Adrenal gland (tissue), 12 donors: ENCODE measurements around the gene HOXD11. TPM values are rescaled to one million over a fixed set of nuclear protein-coding genes. Genes with fewer than 3 reads are reported as not detected.
A peak's percentile ranks its signal among the peaks of the same experiment; 100 is the strongest.

Experiments
- DNase-seq, 7 donors: peaks; one replicate each; pipeline ENCODE4 v3.0.0-alpha.2; 2019 to 2020
- H3K27ac ChIP-seq, 5 donors: fragments of 200-600 bp; sonication (generic) in 4 of 5; 1 replicate in 3 of 5; 2 replicates in 2 of 5; pipeline versions ENCODE4 v1.5.1 to v1.8.0; 2016 to 2020; ENCODE audit warnings: mild to moderate bottlenecking in 1 of 5
- H3K27me3 ChIP-seq: fragments of 200-600 bp; 2 replicates; pipeline ENCODE4 v1.8.0; 2021
- H3K36me3 ChIP-seq, 2 donors: fragments of 200-600 bp; replicated peaks in 1 of 2; 1 replicate in 1 of 2; 2 replicates in 1 of 2; pipeline versions ENCODE4 v1.5.1 to v1.8.0; 2018 to 2022
- H3K4me1 ChIP-seq, 2 donors: fragments of 200-600 bp; replicated peaks in 1 of 2; 1 replicate in 1 of 2; 2 replicates in 1 of 2; pipeline versions ENCODE4 v1.5.1 to v1.8.0; 2018 to 2021
- H3K4me3 ChIP-seq, 4 donors: fragments of 200-600 bp; sonication (generic) in 3 of 4; one replicate each; pipeline ENCODE4 v1.5.1; 2016 to 2018
- H3K9me3 ChIP-seq, 3 donors: fragments of 200-600 bp; sonication (generic) in 1 of 3; replicated peaks in 1 of 3; 1 replicate in 2 of 3; 2 replicates in 1 of 3; pipeline versions ENCODE4 v1.5.1 to v1.8.0; 2016 to 2021
- CTCF ChIP-seq, 6 experiments: fragments of 450-650 bp in 4 of 6; fragments of 200-600 bp in 2 of 6; sonication (generic) in 1 of 6; IDR thresholded peaks; 1 replicate in 5 of 6; 2 replicates in 1 of 6; pipeline versions ENCODE4 v1.5.1 to v1.8.0; 2016 to 2021; ENCODE audit warnings: antibody characterized with exemption in 6 of 6, mild to moderate bottlenecking in 2 of 6, moderate library complexity in 1 of 6
- POLR2A ChIP-seq, 2 donors: fragments of 450-650 bp; IDR thresholded peaks; one replicate each; pipeline ENCODE4 v1.6.1; 2017; ENCODE audit warnings: antibody characterized with exemption in 2 of 2, mild to moderate bottlenecking in 2 of 2, moderate library complexity in 1 of 2
- WGBS, 4 donors: extraction: QIAGEN DNeasy Blood & Tissue Kit in 2 of 4; methylation state at CpG; one replicate each; pipeline versions ENCODE4 v1.1.5 to v1.1.7; 2013 to 2017; 5-methylcytosine and 5-hydroxymethylcytosine counted together
- intact Hi-C, 2 donors: fragments of 100-400 bp; cut with DNase I; formaldehyde crosslinking; loops; one replicate each; pipeline versions ENCODE4 v1.14.1 to v1.15.0; 2022 to 2023
- polyA plus RNA-seq, 3 donors: library from polyadenylated mRNA; stranded (reverse); fragments of 200-250 nt in 2 of 3; fragments of 350-450 nt in 1 of 3; fragmentation: Illumina TruSeq in 1 of 3; extraction: RNeasy Lipid Tissue Mini Kit (QIAGEN cat#74804) in 1 of 3; gene quantifications; one replicate each; pipeline ENCODE4 v1.2.3, GENCODE V29; 2013 to 2014
- total RNA-seq, 9 donors: library from RNA; depleted of rRNA in 4 of 9; stranded (reverse); fragments of >200 nt in 4 of 9; fragments of 120-200 nt in 1 of 9; fragmentation: NEBNext Ultra II Directional in 1 of 9; extraction: Animal tissue kit (Norgen Biotek cat#: 25700) in 1 of 9; gene quantifications; one replicate each; pipeline versions ENCODE4 v1.1.0 to v1.2.4, GENCODE V29; 2013 to 2023
- donor health status: healthy with polysubstance abuse.
- donor health status: Bipolar disorder and iron deficiency.
- donor health status: DM: yes; HTN: yes; CAD: no.
- donor health status: DM: no; HTN: no; CAD: no.
- donor health status: DM: no; HTN: no; CAD: no.
- donor health status: DM: yes; HTN: yes; CAD: no.

HOXD11 gene
- total and polyA plus RNA-seq, 12 donors, result not detected

DNA sequence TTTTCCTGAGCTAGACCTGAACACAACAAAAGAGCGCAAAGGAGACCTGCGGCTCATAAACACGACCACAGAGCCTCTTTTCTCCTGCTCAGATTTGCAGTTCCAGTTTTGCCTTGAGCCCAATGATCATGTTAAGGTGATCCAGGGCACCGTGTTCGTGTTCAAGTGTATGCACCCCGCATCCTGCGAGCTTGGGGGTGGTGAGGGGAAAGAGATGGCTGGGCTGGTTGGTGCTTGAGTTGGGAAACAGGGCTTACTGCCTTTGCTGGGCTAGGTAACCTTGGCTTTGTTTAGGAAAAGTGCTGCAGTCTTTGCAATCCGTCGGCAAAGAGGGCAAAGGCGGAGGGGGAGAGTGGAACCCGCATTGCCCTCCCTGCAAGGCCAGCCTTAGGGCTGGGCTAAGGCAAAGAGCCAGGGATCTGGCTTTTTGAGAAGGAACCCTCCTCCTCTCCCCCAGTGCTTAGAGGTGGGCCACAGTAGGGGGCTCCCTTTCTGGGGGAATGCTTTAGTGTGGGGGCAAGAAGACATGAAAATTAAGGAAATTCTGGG, 10.8 kb downstream of the HOXD11 start:
- TF ChIP-seq POLR2A (IDR thresholded peaks at IDR 0.05), result no peak
- H3K36me3 ChIP-seq, result no peaks in the 10 kb centered on the region
- DNase-seq, result no peak
- peaks cover 0 to 10% of the 10 kb centered on the region in 2 donors for H3K4me1 ChIP-seq
- no peak overlapping the region for H3K27ac ChIP-seq
- H3K27me3 ChIP-seq, result peaks cover 85% of the 10 kb centered on the region
- 28 to 35% (median 28%) methylated on average over 10 to 11 of the region's 11 CpGs for WGBS, 4 donors
- intact Hi-C loops, result no loop called here
- no peaks in the 10 kb centered on the region for H3K9me3 ChIP-seq
- H3K4me3 ChIP-seq, result no peak overlapping the region

DNA sequence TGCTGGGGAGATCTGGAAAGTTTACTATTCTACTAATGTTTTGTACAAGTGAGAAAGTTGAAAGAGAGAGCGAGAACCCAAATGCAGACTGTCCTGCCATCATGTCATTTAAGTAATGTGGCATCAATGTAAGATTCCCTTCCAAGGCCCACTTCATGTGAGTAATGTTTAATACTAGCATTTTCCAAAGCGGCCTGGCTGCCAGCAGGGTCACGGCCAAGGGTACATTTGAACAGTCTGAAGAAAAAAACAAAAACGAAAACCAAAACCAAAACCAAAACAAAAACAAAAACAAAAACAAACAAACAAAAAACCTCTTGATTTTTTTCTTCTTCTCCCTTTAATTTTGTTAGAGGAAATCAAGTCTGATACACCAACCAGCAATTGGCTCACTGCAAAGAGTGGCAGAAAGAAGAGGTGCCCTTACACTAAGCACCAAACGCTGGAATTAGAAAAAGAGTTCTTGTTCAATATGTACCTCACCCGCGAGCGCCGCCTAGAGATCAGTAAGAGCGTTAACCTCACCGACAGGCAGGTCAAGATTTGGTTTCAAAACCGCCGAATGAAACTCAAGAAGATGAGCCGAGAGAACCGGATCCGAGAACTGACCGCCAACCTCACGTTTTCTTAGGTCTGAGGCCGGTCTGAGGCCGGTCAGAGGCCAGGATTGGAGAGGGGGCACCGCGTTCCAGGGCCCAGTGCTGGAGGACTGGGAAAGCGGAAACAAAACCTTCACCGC, 11.7 kb downstream of the HOXD11 start:
- H3K27me3 ChIP-seq, result peaks cover 76% of the 10 kb centered on the region
- TF ChIP-seq POLR2A (IDR thresholded peaks at IDR 0.05) (no peak), CTCF (IDR thresholded peaks at IDR 0.05) (peak in 3 of 6 experiments; percentile 41 to 47 (median 43))
- DNase-seq, result peak in 6 of 7 donors; percentile 46 to 74 (median 59)
- no peak overlapping the region for H3K27ac ChIP-seq
- peaks cover 0 to 10% of the 10 kb centered on the region in 2 donors for H3K4me1 ChIP-seq
- H3K36me3 ChIP-seq, result no peaks in the 10 kb centered on the region
- no peak overlapping the region for H3K4me3 ChIP-seq
- no peaks in the 10 kb centered on the region for H3K9me3 ChIP-seq
- intact Hi-C loops, result no loop called here
- WGBS, 4 donors, result 19 to 26% (median 21%) methylated on average over 23 to 24 of the region's 24 CpGs

DNA sequence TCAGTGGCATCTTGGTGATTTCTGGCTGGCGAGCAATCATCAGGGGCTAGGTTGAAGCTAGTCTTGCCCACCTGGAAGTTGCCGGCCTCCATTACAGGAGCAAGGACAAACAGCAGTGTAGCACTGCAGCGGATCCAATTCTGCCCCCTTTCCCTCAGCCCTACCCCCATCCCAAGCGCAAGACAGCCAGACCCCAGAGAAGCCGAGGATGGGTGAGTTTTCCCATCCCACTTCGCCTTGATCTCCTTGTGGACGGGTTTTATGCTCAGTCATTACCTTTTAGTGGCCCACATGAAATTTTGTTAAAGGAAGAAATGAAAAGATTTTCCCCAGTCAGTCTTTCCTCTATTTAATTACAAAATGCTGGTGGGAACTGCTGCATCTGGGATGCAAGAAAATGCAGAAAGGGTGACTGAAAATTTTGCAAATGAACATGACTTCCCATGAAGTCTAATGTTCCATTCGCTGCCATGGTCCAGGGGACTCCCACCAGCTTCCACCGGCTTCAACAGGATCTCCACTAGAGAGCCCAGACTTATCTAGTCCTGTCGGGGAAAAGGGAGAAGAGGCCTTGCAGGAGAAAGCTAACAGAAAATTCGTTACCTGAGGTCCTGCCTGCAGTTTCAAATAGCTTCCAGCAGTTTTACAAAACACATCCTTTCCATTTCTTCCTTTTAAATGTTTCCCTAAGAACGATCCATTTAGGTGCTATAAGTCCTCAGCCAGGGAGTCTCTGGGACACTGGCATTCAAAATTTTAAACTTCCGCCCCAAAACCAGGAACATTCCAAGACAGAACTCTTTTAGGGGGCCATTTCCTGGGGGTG, 13.5 kb downstream of the HOXD11 start:
- H3K36me3 ChIP-seq, result no peaks in the 10 kb centered on the region
- no peaks in the 10 kb centered on the region for H3K9me3 ChIP-seq
- peak in 1 of 7 donors; percentile 9 for DNase-seq
- TF ChIP-seq CTCF (IDR thresholded peaks at IDR 0.05) (no peak), POLR2A (IDR thresholded peaks at IDR 0.05) (no peak)
- H3K4me3 ChIP-seq, result no peak overlapping the region
- H3K27me3 ChIP-seq, result peaks cover 58% of the 10 kb centered on the region
- peaks cover 0 to 10% of the 10 kb centered on the region in 2 donors for H3K4me1 ChIP-seq
- WGBS, 4 donors, result 52 to 66% (median 64%) methylated on average over 13 of the region's 13 CpGs
- no peak overlapping the region for H3K27ac ChIP-seq
- intact Hi-C loops, result loop anchor here in 1 of 2 donors (5.0 to 10.0 kb wide), 2 partner anchors 517 to 694 kb away; no protein-coding TSS in a partner anchor

- Histone ChIP-seq H3K36me3 (no peaks in the 10 kb centered on the region), H3K27ac (peak overlapping the region in 2 of 5 donors; percentile 82 to 88), H3K4me1 (peaks cover 0 to 10% of the 10 kb centered on the region in 2 donors), H3K4me3 (peak overlapping the region in 2 of 4 donors; percentile 31 to 67), H3K27me3 (peaks cover 49% of the 10 kb centered on the region), H3K9me3 (no peaks in the 10 kb centered on the region)
- 27 to 55% (median 31%) methylated on average over 18 to 53 of the region's 53 CpGs for WGBS, 4 donors
- DNase-seq, result no peak
- intact Hi-C loops, result loop anchor here in 1 of 2 donors (5.0 to 10.0 kb wide), 2 partner anchors 516 to 693 kb away; no protein-coding TSS in a partner anchor
- no peak for TF ChIP-seq CTCF (IDR thresholded peaks at IDR 0.05)
Observed at GRCh38 chr2:176121190-176122051, 14.3 kb downstream of the HOXD11 start.
